Neural progenitor cell (in vitro differentiated cells): ENCODE measurements around the gene SHROOM3. TPM values are rescaled to one million over a fixed set of nuclear protein-coding genes. Genes with fewer than 3 reads are reported as not detected.

Experiments used
- DNase-seq: peaks from one replicate; pipeline ENCODE4 v3.0.0-alpha.2; 2016; ENCODE audit warnings: low spot score
- H2AFZ ChIP-seq: fragments of 200-600 bp; sonication (generic); replicated peaks from 2 replicates; pipeline ENCODE4 v1.6.1; 2016; ENCODE audit warnings: antibody characterized with exemption
- H3F3A ChIP-seq: fragments of 200-600 bp; sonication (generic); 2 replicates; pipeline ENCODE4 v1.6.1; 2016; ENCODE audit warnings: antibody characterized with exemption, low read depth
- H3K27ac ChIP-seq: fragments of 200-600 bp; sonication (generic); 2 replicates; pipeline ENCODE4 v1.5.1; 2016; ENCODE audit warnings: mild to moderate bottlenecking
- H3K27me3 ChIP-seq: fragments of 200-600 bp; sonication (generic); 2 replicates; pipeline ENCODE4 v1.6.1; 2016; ENCODE audit warnings: mild to moderate bottlenecking, moderate library complexity
- H3K36me3 ChIP-seq: fragments of 200-600 bp; sonication (generic); 2 replicates; pipeline ENCODE4 v1.5.1; 2016
- H3K4me1 ChIP-seq: fragments of 200-600 bp; sonication (generic); 2 replicates; pipeline ENCODE4 v1.6.1; 2016; ENCODE audit warnings: mixed run types
- H3K4me2 ChIP-seq: fragments of 200-600 bp; sonication (generic); 2 replicates; pipeline ENCODE4 v1.6.1; 2016
- H3K4me3 ChIP-seq: fragments of 200-600 bp; sonication (generic); 2 replicates; pipeline ENCODE4 v1.5.1; 2016
- H3K79me2 ChIP-seq: fragments of 200-600 bp; sonication (generic); 2 replicates; pipeline ENCODE4 v1.6.1; 2016; ENCODE audit warnings: low read depth
- H3K9ac ChIP-seq: fragments of 200-600 bp; sonication (generic); 2 replicates; pipeline ENCODE4 v1.6.1; 2016
- H3K9me3 ChIP-seq: fragments of 200-600 bp; sonication (generic); 2 replicates; pipeline ENCODE4 v1.5.1; 2016; ENCODE audit warnings: low read depth
- H4K20me1 ChIP-seq: fragments of 200-600 bp; sonication (generic); 2 replicates; pipeline ENCODE4 v1.6.1; 2016; ENCODE audit warnings: low read depth
- H3K27ac Mint-ChIP-seq: 3 replicates; pipeline ENCODE4 v1.8.0; 2021; ENCODE audit warnings: mixed read lengths
- H3K27me3 Mint-ChIP-seq: 2 replicates; pipeline ENCODE4 v1.8.0; 2022; ENCODE audit warnings: low read depth, mild to moderate bottlenecking, inconsistent platforms, moderate library complexity, mixed read lengths; ENCODE audit not compliant: insufficient read depth
- H3K36me3 Mint-ChIP-seq: 3 replicates; pipeline ENCODE4 v1.8.0; 2021; ENCODE audit warnings: mixed read lengths
- H3K4me1 Mint-ChIP-seq: 3 replicates; pipeline ENCODE4 v1.8.0; 2021; ENCODE audit warnings: mixed read lengths
- H3K4me3 Mint-ChIP-seq: 3 replicates; pipeline ENCODE4 v1.8.0; 2021; ENCODE audit warnings: mild to moderate bottlenecking, moderate library complexity, mixed read lengths
- H3K9me3 Mint-ChIP-seq: 3 replicates; pipeline ENCODE4 v1.8.0; 2020; ENCODE audit warnings: mixed read lengths
- CTCF ChIP-seq: fragments of 200-600 bp; sonication (generic); IDR thresholded peaks from 2 replicates; pipeline ENCODE4 v1.5.1; 2017; ENCODE audit warnings: antibody characterized with exemption, mild to moderate bottlenecking
- EZH2 ChIP-seq: fragments of 200-600 bp; sonication (generic); IDR thresholded peaks from 2 replicates; pipeline ENCODE4 v1.6.1; 2017; ENCODE audit warnings: antibody characterized with exemption, mild to moderate bottlenecking, moderate library complexity
- EZH2phosphoT487 ChIP-seq: fragments of 200-600 bp; sonication (generic); IDR thresholded peaks from 2 replicates; pipeline ENCODE4 v1.6.1; 2017; ENCODE audit warnings: antibody characterized with exemption
- total RNA-seq: library from RNA; depleted of rRNA; stranded (reverse); fragments of >200 nt; gene quantifications from 2 replicates; pipeline ENCODE4 v1.2.3, GENCODE V29; 2015; ENCODE audit warnings: low replicate concordance

SHROOM3 gene
- total RNA-seq, 1 donor from 2014 or later = 36.6 TPM

DNA sequence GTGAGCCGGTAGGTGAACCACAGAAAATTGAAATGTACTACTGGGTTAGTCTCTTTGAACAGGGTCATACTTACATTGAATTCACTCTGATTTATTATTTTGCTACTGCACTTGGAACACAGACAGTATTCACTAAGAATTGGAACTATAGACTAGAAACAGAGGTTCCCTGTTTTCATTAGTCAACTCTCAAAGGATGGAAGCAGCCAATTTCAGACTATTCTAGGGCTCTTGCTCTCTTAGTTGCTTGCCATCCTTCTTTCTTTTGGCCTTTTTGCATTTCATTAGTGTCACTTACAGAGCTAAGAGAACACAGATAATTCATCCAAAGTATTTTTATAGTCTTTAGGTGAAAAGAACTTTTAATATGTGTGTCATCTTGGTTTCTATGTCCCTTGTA lies 52.6 kb downstream of the SHROOM3 start:
- Histone ChIP-seq H3K4me2 (no peak overlapping the region), H3K9me3 (no peaks in the 10 kb centered on the region), H3K4me1 (peaks cover 41% of the 10 kb centered on the region), H3K4me3 (no peak overlapping the region), H2AFZ (no peak overlapping the region), H3F3A (peaks cover 32% of the 10 kb centered on the region), H3K79me2 (peaks cover 84% of the 10 kb centered on the region), H4K20me1 (peaks cover 3% of the 10 kb centered on the region), H3K9ac (no peak overlapping the region), H3K27me3 (no peaks in the 10 kb centered on the region), H3K27ac (no peak overlapping the region), H3K36me3 (no peaks in the 10 kb centered on the region)
- DNase-seq = no peak
- no peak for TF ChIP-seq CTCF
- TF ChIP-seq EZH2phosphoT487 = no peak
- TF ChIP-seq EZH2 = no peak
- Mint-ChIP-seq H3K9me3 (peaks cover 32% of the 10 kb centered on the region), H3K4me3 (no peak overlapping the region), H3K27ac (no peak overlapping the region), H3K4me1 (peaks cover 31% of the 10 kb centered on the region), H3K27me3 (peaks cover 2% of the 10 kb centered on the region), H3K36me3 (peaks cover 31% of the 10 kb centered on the region)

- Histone ChIP-seq H3K36me3 (no peaks in the 10 kb centered on the region), H3K4me2 (no peak overlapping the region), H4K20me1 (peaks cover 3% of the 10 kb centered on the region), H3F3A (peaks cover 31% of the 10 kb centered on the region), H3K27me3 (no peaks in the 10 kb centered on the region), H3K9me3 (no peaks in the 10 kb centered on the region), H3K4me3 (no peak overlapping the region), H3K4me1 (peaks cover 41% of the 10 kb centered on the region), H3K9ac (no peak overlapping the region), H3K27ac (no peak overlapping the region), H3K79me2 (peaks cover 92% of the 10 kb centered on the region), H2AFZ (no peak overlapping the region)
- Mint-ChIP-seq H3K36me3 (peaks cover 34% of the 10 kb centered on the region), H3K27me3 (peaks cover 2% of the 10 kb centered on the region), H3K4me3 (no peak overlapping the region), H3K4me1 (peaks cover 33% of the 10 kb centered on the region), H3K27ac (no peak overlapping the region), H3K9me3 (peaks cover 33% of the 10 kb centered on the region)
- no peak for DNase-seq
- TF ChIP-seq CTCF = no peak
- TF ChIP-seq EZH2phosphoT487 = no peak
- no peak for TF ChIP-seq EZH2
Measured at GRCh38 chr4:76488455-76488854, 53.4 kb downstream of the SHROOM3 start.

GRCh38 chr4:76488888-76489685 lies 54.1 kb downstream of the SHROOM3 start:
- Mint-ChIP-seq H3K27ac (no peak overlapping the region), H3K4me3 (no peak overlapping the region), H3K27me3 (peaks cover 2% of the 10 kb centered on the region), H3K36me3 (peaks cover 36% of the 10 kb centered on the region), H3K4me1 (peaks cover 33% of the 10 kb centered on the region), H3K9me3 (peaks cover 33% of the 10 kb centered on the region)
- DNase-seq = no peak
- Histone ChIP-seq H3K36me3 (no peaks in the 10 kb centered on the region), H3K4me1 (peaks cover 43% of the 10 kb centered on the region), H3K9ac (no peak overlapping the region), H3K79me2 (peaks cover 94% of the 10 kb centered on the region), H3K4me2 (no peak overlapping the region), H4K20me1 (peaks cover 6% of the 10 kb centered on the region), H2AFZ (no peak overlapping the region), H3K4me3 (no peak overlapping the region), H3K27ac (no peak overlapping the region), H3F3A (peaks cover 25% of the 10 kb centered on the region), H3K27me3 (no peaks in the 10 kb centered on the region), H3K9me3 (no peaks in the 10 kb centered on the region)
- TF ChIP-seq CTCF = no peak
- TF ChIP-seq EZH2phosphoT487 = no peak
- no peak for TF ChIP-seq EZH2
